Transverse colon (tissue), 4 donors: Measurements from ENCODE around the gene KBTBD6. TPM values are rescaled to one million over a fixed set of nuclear protein-coding genes. Genes with fewer than 3 reads are reported as not detected.

Experiments used
- DNase-seq: peaks from one replicate; pipeline ENCODE4 v3.0.0-alpha.2; 2019
- H3K27ac ChIP-seq, 4 donors: fragments of 200-600 bp; sonication (generic); 2 replicates each; pipeline ENCODE4 v1.5.1; 2016 to 2018; ENCODE audit warnings: inconsistent platforms in 4 of 4
- H3K27me3 ChIP-seq: fragments of 200-600 bp; sonication (generic); 2 replicates; pipeline ENCODE4 v1.5.1; 2017; ENCODE audit warnings: inconsistent platforms
- H3K36me3 ChIP-seq, 4 donors: fragments of 200-600 bp; sonication (generic); 2 replicates each; pipeline ENCODE4 v1.5.1; 2017 to 2019; ENCODE audit warnings: inconsistent platforms in 4 of 4
- H3K4me1 ChIP-seq, 4 donors: fragments of 200-600 bp; sonication (generic); 2 replicates each; pipeline ENCODE4 v1.5.1; 2017 to 2020; ENCODE audit warnings: inconsistent platforms in 4 of 4
- H3K4me3 ChIP-seq, 4 donors: fragments of 200-600 bp; sonication (generic); 1 replicate in 1 of 4; 2 replicates in 3 of 4; pipeline versions ENCODE4 v1.5.1 to v1.6.1; 2017 to 2019; ENCODE audit warnings: inconsistent platforms in 4 of 4
- H3K9me3 ChIP-seq, 2 donors: fragments of 200-600 bp; sonication (generic); 2 replicates each; pipeline ENCODE4 v1.5.1; 2017 to 2019; ENCODE audit warnings: inconsistent platforms in 2 of 2
- CTCF ChIP-seq, 5 experiments: fragments of 200-600 bp in 3 of 5; fragments of 450-650 bp in 2 of 5; sonication (generic) in 3 of 5; IDR thresholded peaks; 1 replicate in 2 of 5; 2 replicates in 3 of 5; pipeline ENCODE4 v1.5.1; 2016 to 2017; ENCODE audit warnings: antibody characterized with exemption in 5 of 5, inconsistent platforms in 3 of 5, mild to moderate bottlenecking in 2 of 5, moderate library complexity in 1 of 5
- POLR2A ChIP-seq: fragments of 450-650 bp; IDR thresholded peaks from one replicate; pipeline ENCODE4 v1.6.1; 2016; ENCODE audit warnings: antibody characterized with exemption, mild to moderate bottlenecking, moderate library complexity
- POLR2AphosphoS5 ChIP-seq, 3 donors: sonication (generic); formaldehyde crosslinking; IDR thresholded peaks; one replicate each; pipeline ENCODE4 v1.6.1; 2016; ENCODE audit warnings: antibody characterized with exemption in 3 of 3
- WGBS, 2 donors: methylation state at CpG; one replicate each; pipeline ENCODE4 v1.1.5; 2018; ENCODE audit warnings: low coverage in 1 of 2; 5-methylcytosine and 5-hydroxymethylcytosine counted together
- in situ Hi-C, 4 donors: fragments of 200-750 bp; cut with MboI; loops; one replicate each; pipeline versions ENCODE4 v1.15.0 to v1.15.1; 2017; ENCODE audit warnings: low sequenced_read_pairs in 3 of 4, low pct_ligation_motif_present in 1 of 4, low pct_unique_long_range_greater_than_20kb in 1 of 4
- intact Hi-C: fragments of 100-400 bp; cut with DNase I; formaldehyde crosslinking; loops from one replicate; pipeline ENCODE4 v1.15.1; 2023; ENCODE audit warnings: low total_unique reads
- small RNA-seq, 4 donors: library from RNA; depleted of rRNA; stranded (forward); fragments of <200 nt; gene quantifications; one replicate each; pipeline ENCODE3, GENCODE V24; 2016
- total RNA-seq, 4 donors: library from RNA; depleted of rRNA; stranded (reverse); fragments of >200 nt; gene quantifications; one replicate each; pipeline ENCODE4 v1.1.0, GENCODE V29; 2016

Gene KBTBD6
- total RNA-seq, 4 donors from 2014 or later, result 0.37 to 4.9 (median 2.1) TPM

DNA sequence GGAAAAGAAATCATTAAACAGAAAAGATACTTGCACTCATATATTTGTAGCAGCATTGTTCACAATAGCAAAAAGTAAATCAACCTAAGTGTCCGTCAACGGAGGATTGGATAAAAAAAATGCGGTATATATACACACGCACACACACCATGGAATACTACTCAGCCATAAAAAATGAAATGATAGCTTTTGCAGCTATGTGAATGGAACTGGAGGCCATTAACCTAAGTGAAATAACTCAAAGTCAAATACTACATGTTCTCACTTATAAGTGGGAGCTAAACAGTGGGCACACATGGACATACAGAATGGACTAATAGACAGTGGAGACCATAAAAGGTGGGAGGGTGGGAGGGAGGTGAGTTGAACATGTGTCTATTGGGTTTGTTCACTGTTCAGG lies 52.9 kb downstream of the KBTBD6 start:
- 96 to 97% methylated on average over 4 of the region's 4 CpGs for WGBS, 2 donors

More for the DNA sequence above, 52.9 kb downstream of the KBTBD6 start:
- no peaks in the 10 kb centered on the region for H3K9me3 ChIP-seq
- in situ Hi-C loops (loop anchor here in 1 of 4 donors (10.0 kb wide), 1 partner anchor 145 kb away; no protein-coding TSS in a partner anchor), intact Hi-C loops (no loop called here)
- no peaks in the 10 kb centered on the region for H3K27me3 ChIP-seq
- no peak for DNase-seq
- TF ChIP-seq POLR2AphosphoS5 (IDR thresholded peaks at IDR 0.05) (no peak), POLR2A (no peak), CTCF (IDR thresholded peaks at IDR 0.05) (no peak)
- peaks cover 0 to 53% (median 24%) of the 10 kb centered on the region in 4 donors for H3K36me3 ChIP-seq
- H3K4me3 ChIP-seq, result no peak overlapping the region
- H3K4me1 ChIP-seq, result no peaks in the 10 kb centered on the region
- no peak overlapping the region for H3K27ac ChIP-seq

Small RNAs within 50 kb of the gene (small RNA-seq; reads per million reads assigned to genes)
- 0 reads per million in 4 donors for gene MIR3168
- gene RN7SL597P, result 0 reads per million in 4 donors

Other genes starting within 250 kb of the KBTBD6 start
- 100 to 1,000 TPM in 3 of 4 donors, 10 to 100 TPM in 1; 38.0 to 123 (median 105) TPM for gene ELF1, start 113.5 kb downstream of the KBTBD6 start, total RNA-seq
- 10 to 100 TPM in 1 of 4 donors, 1 to 10 TPM in 3; 3.4 to 10.3 (median 8.3) TPM for gene WBP4, start 71.3 kb downstream of the KBTBD6 start, total RNA-seq
- gene KBTBD7, start 61.8 kb upstream of the KBTBD6 start, total RNA-seq, result 1 to 10 TPM in 3 of 4 donors, under 1 TPM in 1; 0.75 to 7.6 (median 4.2) TPM
- gene MTRF1, start 130.8 kb upstream of the KBTBD6 start, total RNA-seq, result 10 to 100 TPM in 3 of 4 donors, 1 to 10 TPM in 1; 7.2 to 19.7 (median 12.7) TPM
- gene NAA16, start 178.5 kb upstream of the KBTBD6 start, total RNA-seq, result 10 to 100 TPM in 3 of 4 donors, 1 to 10 TPM in 1; 9.1 to 38.6 (median 19.6) TPM